K562 (cell line): Measurements from ENCODE around the gene ETV2. TPM values are rescaled to one million over a fixed set of nuclear protein-coding genes. Genes with fewer than 3 reads are reported as not detected.

Experiments
- ATAC-seq: fragments of 200-7000 bp; cut with Tn5 transposase; 3 replicates; pipeline ENCODE4 v1.9.1; 2020; ENCODE audit warnings: moderate library complexity
- BruUV-seq: library from RNA; stranded (reverse); fragments of 400-500 nt; replicated peaks from 2 replicates; lab custom pipeline; 2021; lab: Mats Ljungman, UMichigan
- CTCF ChIA-PET: fragments of 300-600 bp; formaldehyde crosslinking; extraction: SDS; loops from one replicate; lab custom pipeline; 2021; ENCODE audit warnings: low intra/inter-chr PET ratio; lab: Yijun Ruan, JAX
- POLR2A ChIA-PET: fragments of 300-600, 350-650 bp; sonication (Branson Sonifier 250); formaldehyde crosslinking; extraction: SDS; loops from one replicate; lab custom pipeline; 2021; ENCODE audit warnings: antibody characterized with exemption, inconsistent platforms; lab: Yijun Ruan, JAX
- DNase-seq, 4 experiments: peaks; one replicate each; pipeline versions ENCODE4 v3.0.0 to v3.0.0-alpha.2; 2011 to 2018; ENCODE audit warnings: low spot score in 3 of 4, mixed read lengths in 3 of 4; ENCODE audit errors: extremely low read depth in 1 of 4
- FAIRE-seq: peaks from 2 replicates; lab custom pipeline; 2011; peaks lifted over from hg19 to GRCh38; lab: Jason Lieb, UNC
- H2AFZ ChIP-seq: 2 replicates; pipeline ENCODE4 v1.6.0; 2011; ENCODE audit warnings: low read depth, low read length, control low read depth, inconsistent platforms
- H3K27ac ChIP-seq: fragments of 200-600 bp; 3 replicates; pipeline ENCODE4 v1.8.0; 2011; ENCODE audit warnings: low read depth, mild to moderate bottlenecking, control low read depth, inconsistent platforms, low read length, moderate library complexity, mixed read lengths; ENCODE audit errors: extremely low read depth
- H3K27me3 ChIP-seq, 2 experiments: fragments of 300-600 bp in 1 of 2; 2 replicates in 1 of 2; 3 replicates in 1 of 2; pipeline versions ENCODE4 v1.6.0 to v1.8.0; 2011; ENCODE audit warnings: inconsistent platforms in 2 of 2, low read length in 2 of 2, mild to moderate bottlenecking in 1 of 2, mixed read lengths in 1 of 2, moderate library complexity in 1 of 2; ENCODE audit not compliant: control insufficient read depth in 2 of 2, insufficient read depth in 2 of 2
- H3K36me3 ChIP-seq: fragments of 300-600 bp; 3 replicates; pipeline ENCODE4 v1.8.0; 2011; ENCODE audit warnings: mild to moderate bottlenecking, low read length, inconsistent platforms; ENCODE audit not compliant: control insufficient read depth, insufficient read depth
- H3K4me1 ChIP-seq, 2 experiments: fragments of 200-600 bp in 1 of 2; replicated peaks in 1 of 2; 2 replicates in 1 of 2; 3 replicates in 1 of 2; pipeline versions ENCODE4 v1.5.1 to v1.8.0; 2011; ENCODE audit warnings: inconsistent platforms in 2 of 2, low read length in 2 of 2, mild to moderate bottlenecking in 1 of 2, mixed read lengths in 1 of 2, moderate library complexity in 1 of 2; ENCODE audit not compliant: control insufficient read depth in 2 of 2, insufficient read depth in 2 of 2
- H3K4me2 ChIP-seq: 2 replicates; pipeline ENCODE4 v1.6.1; 2011; ENCODE audit warnings: low read length, control low read depth, inconsistent platforms, mixed read lengths; ENCODE audit not compliant: insufficient read depth
- H3K4me3 ChIP-seq: fragments of 200-600 bp; sonication (generic), shearing (Covaris generic); 2 replicates; pipeline ENCODE4 v1.5.1; 2016; ENCODE audit warnings: control low read depth, inconsistent platforms
- H3K79me2 ChIP-seq: fragments of 200-600 bp; 3 replicates; pipeline ENCODE4 v1.8.0; 2011; ENCODE audit warnings: low read length, inconsistent platforms; ENCODE audit not compliant: control insufficient read depth, insufficient read depth
- H3K9ac ChIP-seq, 2 experiments: 2 replicates each; pipeline versions ENCODE4 v1.6.0 to v1.6.1; 2011; ENCODE audit warnings: low read depth in 2 of 2, low read length in 2 of 2, control low read depth in 1 of 2, inconsistent platforms in 1 of 2, mild to moderate bottlenecking in 1 of 2, mixed read lengths in 1 of 2; ENCODE audit not compliant: insufficient read depth in 1 of 2
- H3K9me1 ChIP-seq: one replicate; pipeline ENCODE4 v1.6.0; 2011; ENCODE audit warnings: inconsistent platforms, mild to moderate bottlenecking, low read length, moderate library complexity; ENCODE audit not compliant: control insufficient read depth, insufficient read depth
- H3K9me3 ChIP-seq: replicated peaks from 2 replicates; pipeline ENCODE4 v1.5.1; 2011; ENCODE audit warnings: low read depth, low read length, inconsistent platforms; ENCODE audit not compliant: control insufficient read depth, insufficient read depth
- H4K20me1 ChIP-seq: replicated peaks from 2 replicates; pipeline ENCODE4 v1.6.1; 2011; ENCODE audit warnings: low read length, inconsistent platforms, mixed read lengths; ENCODE audit not compliant: control insufficient read depth, insufficient read depth
- ATF7 ChIP-seq: fragments of 450-650 bp; IDR thresholded peaks from 2 replicates; pipeline ENCODE4 v1.7.1; 2014; ENCODE audit warnings: mild to moderate bottlenecking, moderate library complexity
- ETV5 ChIP-seq: sonication (generic); formaldehyde crosslinking; IDR thresholded peaks from 2 replicates; pipeline ENCODE4 v1.4.0; 2020; ENCODE audit warnings: low read depth, mild to moderate bottlenecking, missing genetic modification reagents
- HOXB6 ChIP-seq: fragments of 250-450 bp; sonication (Bioruptor Pico); IDR thresholded peaks from 2 replicates; pipeline ENCODE4 v1.5.1; 2022; ENCODE audit warnings: mild to moderate bottlenecking, borderline replicate concordance
- JUNB ChIP-seq: fragments of 450-650 bp; formaldehyde crosslinking; conservative IDR thresholded peaks from 2 replicates; pipeline ENCODE4 v1.4.0; 2020; ENCODE audit warnings: mild to moderate bottlenecking
- POLR2G ChIP-seq: fragments of 200-400 bp; formaldehyde crosslinking; IDR thresholded peaks from 2 replicates; pipeline ENCODE4 v1.6.1; 2017; ENCODE audit warnings: low read depth, mild to moderate bottlenecking, antibody characterized with exemption, low read length, moderate library complexity
- RBFOX2 ChIP-seq: fragments of 200-400 bp; formaldehyde crosslinking; IDR thresholded peaks from 2 replicates; pipeline ENCODE4 v1.6.1; 2017; ENCODE audit warnings: low read depth, mild to moderate bottlenecking, low read length, moderate library complexity
- WGBS: fragments of 100-300 bp; shearing (Covaris generic); methylation state at CpG from one replicate; pipeline ENCODE4 v1.1.6; 2016; ENCODE audit warnings: low coverage, mixed read lengths; ENCODE audit not compliant: insufficient coverage; ENCODE audit errors: missing lambda C conversion rate; 5-methylcytosine and 5-hydroxymethylcytosine counted together
- in situ Hi-C: fragments of 300-500 bp; cut with MboI; formaldehyde crosslinking; loops from 4 replicates; pipeline ENCODE4 v1.15.0; 2018; ENCODE audit warnings: inconsistent platforms, mixed read lengths
- intact Hi-C: fragments of 100-400 bp; cut with micrococcal nuclease; formaldehyde crosslinking; loops from 2 replicates; pipeline ENCODE4 v1.14.2; 2022
- polyA plus RNA-seq, 8 experiments: library from polyadenylated mRNA; depleted of rRNA in 4 of 8; stranded (reverse) in 5 of 8; unstranded in 3 of 8; fragments of >200 nt; fragmentation: Nextera tagmentation in 2 of 8; fragmentation: Illumina TruSeq in 1 of 8; extraction: Ambion mirVana in 2 of 8; extraction: Trizol in 1 of 8; gene quantifications; 2 replicates each; pipeline versions ENCODE4 v1.2.1 to v1.2.3, GENCODE V29; 2011 to 2014; ENCODE audit warnings: inconsistent platforms in 1 of 8, missing spikeins in 1 of 8
- total RNA-seq, 7 experiments: library from RNA; depleted of rRNA in 6 of 7; stranded (reverse); fragments of >200 nt in 6 of 7; fragmentation: Illumina TruSeq in 2 of 7; extraction: Trizol in 2 of 7; gene quantifications; 2 replicates each; pipeline versions ENCODE4 v1.2.1 to v1.2.3, GENCODE V29; 2011 to 2021; ENCODE audit warnings: low replicate concordance in 1 of 7
- TF ChIP-seq, protein P1 (sequence below), 2 experiments: fragments of 450-650 bp in 1 of 2; sonication (generic) in 1 of 2; formaldehyde crosslinking in 1 of 2; IDR thresholded peaks; 2 replicates each; pipeline versions ENCODE4 v1.7.1 to v1.9.0; 2016 to 2022; ENCODE audit warnings: inconsistent platforms in 1 of 2, mild to moderate bottlenecking in 1 of 2, missing genetic modification reagents in 1 of 2
- TF ChIP-seq, protein P2 (sequence below), 2 experiments: fragments of 450-650 bp in 1 of 2; IDR thresholded peaks; 2 replicates each; pipeline ENCODE4 v1.6.1; 2011 to 2017; ENCODE audit warnings: low read depth in 2 of 2, antibody characterized with exemption in 1 of 2, borderline replicate concordance in 1 of 2, low read length in 1 of 2, mild to moderate bottlenecking in 1 of 2, mixed read lengths in 1 of 2; ENCODE audit not compliant: control insufficient read depth in 1 of 2

ETV2 gene
- total and polyA plus RNA-seq, 9 of the 15 experiments (the other 6 are each of a cell fraction or from before 2014, with no cell fraction given): 0.11 to 3.7 (median 0.55) TPM

DNA sequence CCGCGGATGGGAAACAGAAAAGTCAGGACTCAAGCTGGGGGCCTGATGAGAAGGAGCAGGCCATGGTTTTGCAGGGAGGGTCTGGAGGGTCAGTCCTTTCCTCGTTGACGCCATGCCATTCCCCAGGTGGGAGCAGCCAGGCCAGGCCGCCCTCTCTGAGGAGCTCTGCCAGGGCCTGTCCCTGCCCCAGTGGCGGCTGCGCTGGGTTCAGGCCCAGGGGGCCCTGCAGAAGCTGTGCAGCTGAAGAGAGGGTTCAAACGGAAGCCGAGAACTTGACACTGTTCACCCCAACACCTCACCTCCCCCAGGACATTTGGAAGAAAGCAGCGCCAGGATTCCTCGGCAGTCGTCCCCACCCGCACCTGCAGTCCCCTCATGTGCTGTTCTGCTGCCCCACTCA lies 18.8 kb upstream of the ETV2 start:
- Histone ChIP-seq H3K9ac (peak overlapping the region in 1 of 2 experiments; percentile 73; a peak in 2 of 4 replicates), H4K20me1 (no peaks in the 10 kb centered on the region), H3K4me1 (peaks cover 0 to 32% of the 10 kb centered on the region in 2 experiments; a peak in 2 of 5 replicates), H3K79me2 (no peaks in the 10 kb centered on the region), H3K4me3 (no peak overlapping the region), H3K9me1 (no peaks in the 10 kb centered on the region), H2AFZ (no peak overlapping the region), H3K36me3 (peaks cover 23% of the 10 kb centered on the region; the same call in 2 of the 3 replicates), H3K9me3 (no peaks in the 10 kb centered on the region), H3K4me2 (no peak overlapping the region), H3K27me3 (no peaks in the 10 kb centered on the region), H3K27ac (no peak overlapping the region)
- ChIA-PET POLR2A (interaction anchor here (0.6 to 1.9 kb wide), 5 partner anchors 10 to 335 kb away, joined by 3 to 5 read pairs (median 4); partner anchors contain the start of genes HAUS5 and LIN37), CTCF (no interaction called here)
- in situ Hi-C loops: no loop called here
- no TSS peak for BruUV-seq
- WGBS: 87% methylated on average over 10 of the region's 13 CpGs
- no peak for DNase-seq
- no peak for ATAC-seq
- no peak for FAIRE-seq
- intact Hi-C loops: no loop called here
- TF ChIP-seq RBFOX2 (peak; percentile 42), ATF7 (no peak), ETV5 (CRISPR knock-in tag) (no peak), POLR2G (peak; percentile 53; the same call in 1 of the 2 replicates), HOXB6 (CRISPR knock-in tag) (no peak), JUNB (CRISPR knock-in tag) (no peak)
- TF ChIP-seq, protein P1, sequence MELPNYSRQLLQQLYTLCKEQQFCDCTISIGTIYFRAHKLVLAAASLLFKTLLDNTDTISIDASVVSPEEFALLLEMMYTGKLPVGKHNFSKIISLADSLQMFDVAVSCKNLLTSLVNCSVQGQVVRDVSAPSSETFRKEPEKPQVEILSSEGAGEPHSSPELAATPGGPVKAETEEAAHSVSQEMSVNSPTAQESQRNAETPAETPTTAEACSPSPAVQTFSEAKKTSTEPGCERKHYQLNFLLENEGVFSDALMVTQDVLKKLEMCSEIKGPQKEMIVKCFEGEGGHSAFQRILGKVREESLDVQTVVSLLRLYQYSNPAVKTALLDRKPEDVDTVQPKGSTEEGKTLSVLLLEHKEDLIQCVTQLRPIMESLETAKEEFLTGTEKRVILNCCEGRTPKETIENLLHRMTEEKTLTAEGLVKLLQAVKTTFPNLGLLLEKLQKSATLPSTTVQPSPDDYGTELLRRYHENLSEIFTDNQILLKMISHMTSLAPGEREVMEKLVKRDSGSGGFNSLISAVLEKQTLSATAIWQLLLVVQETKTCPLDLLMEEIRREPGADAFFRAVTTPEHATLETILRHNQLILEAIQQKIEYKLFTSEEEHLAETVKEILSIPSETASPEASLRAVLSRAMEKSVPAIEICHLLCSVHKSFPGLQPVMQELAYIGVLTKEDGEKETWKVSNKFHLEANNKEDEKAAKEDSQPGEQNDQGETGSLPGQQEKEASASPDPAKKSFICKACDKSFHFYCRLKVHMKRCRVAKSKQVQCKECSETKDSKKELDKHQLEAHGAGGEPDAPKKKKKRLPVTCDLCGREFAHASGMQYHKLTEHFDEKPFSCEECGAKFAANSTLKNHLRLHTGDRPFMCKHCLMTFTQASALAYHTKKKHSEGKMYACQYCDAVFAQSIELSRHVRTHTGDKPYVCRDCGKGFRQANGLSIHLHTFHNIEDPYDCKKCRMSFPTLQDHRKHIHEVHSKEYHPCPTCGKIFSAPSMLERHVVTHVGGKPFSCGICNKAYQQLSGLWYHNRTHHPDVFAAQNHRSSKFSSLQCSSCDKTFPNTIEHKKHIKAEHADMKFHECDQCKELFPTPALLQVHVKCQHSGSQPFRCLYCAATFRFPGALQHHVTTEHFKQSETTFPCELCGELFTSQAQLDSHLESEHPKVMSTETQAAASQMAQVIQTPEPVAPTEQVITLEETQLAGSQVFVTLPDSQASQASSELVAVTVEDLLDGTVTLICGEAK (IDR thresholded peaks at IDR 0.05): no peak
- TF ChIP-seq, protein P1 (CRISPR knock-in tag; IDR thresholded peaks at IDR 0.05): no peak
- TF ChIP-seq, protein P2, sequence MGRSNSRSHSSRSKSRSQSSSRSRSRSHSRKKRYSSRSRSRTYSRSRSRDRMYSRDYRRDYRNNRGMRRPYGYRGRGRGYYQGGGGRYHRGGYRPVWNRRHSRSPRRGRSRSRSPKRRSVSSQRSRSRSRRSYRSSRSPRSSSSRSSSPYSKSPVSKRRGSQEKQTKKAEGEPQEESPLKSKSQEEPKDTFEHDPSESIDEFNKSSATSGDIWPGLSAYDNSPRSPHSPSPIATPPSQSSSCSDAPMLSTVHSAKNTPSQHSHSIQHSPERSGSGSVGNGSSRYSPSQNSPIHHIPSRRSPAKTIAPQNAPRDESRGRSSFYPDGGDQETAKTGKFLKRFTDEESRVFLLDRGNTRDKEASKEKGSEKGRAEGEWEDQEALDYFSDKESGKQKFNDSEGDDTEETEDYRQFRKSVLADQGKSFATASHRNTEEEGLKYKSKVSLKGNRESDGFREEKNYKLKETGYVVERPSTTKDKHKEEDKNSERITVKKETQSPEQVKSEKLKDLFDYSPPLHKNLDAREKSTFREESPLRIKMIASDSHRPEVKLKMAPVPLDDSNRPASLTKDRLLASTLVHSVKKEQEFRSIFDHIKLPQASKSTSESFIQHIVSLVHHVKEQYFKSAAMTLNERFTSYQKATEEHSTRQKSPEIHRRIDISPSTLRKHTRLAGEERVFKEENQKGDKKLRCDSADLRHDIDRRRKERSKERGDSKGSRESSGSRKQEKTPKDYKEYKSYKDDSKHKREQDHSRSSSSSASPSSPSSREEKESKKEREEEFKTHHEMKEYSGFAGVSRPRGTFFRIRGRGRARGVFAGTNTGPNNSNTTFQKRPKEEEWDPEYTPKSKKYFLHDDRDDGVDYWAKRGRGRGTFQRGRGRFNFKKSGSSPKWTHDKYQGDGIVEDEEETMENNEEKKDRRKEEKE (IDR thresholded peaks at IDR 0.05; ENCODE audit: borderline replicate concordance in 1 of 2, control insufficient read depth in 1 of 2, low read depth in 2 of 2, low read length in 1 of 2): no peak
